Left renal cortex interstitium (tissue), 4 donors: ENCODE measurements around the gene CHCHD3. TPM values are rescaled to one million over a fixed set of nuclear protein-coding genes. Genes with fewer than 3 reads are reported as not detected.
"Not testable (repeated sequence)": the region's sequence is repeated elsewhere in the genome, so short reads cannot be mapped to it uniquely, and the experiment has no call there.

ENCODE experiments used
- DNase-seq, 4 donors: peaks; one replicate each; pipeline ENCODE4 v3.0.0-alpha.2; 2013; ENCODE audit warnings: low read depth in 4 of 4, low spot score in 2 of 4, missing footprints in 1 of 4
- polyA plus RNA-seq, 4 donors: library from polyadenylated mRNA; unstranded; fragments of 120-200 nt; gene quantifications; one replicate each; pipeline ENCODE4 v1.2.1, GENCODE V29; 2013; ENCODE audit not compliant: insufficient read length in 4 of 4

The CHCHD3 gene
- polyA plus RNA-seq, 4 donors = 70.9 to 89.7 (median 76.2) TPM

DNA sequence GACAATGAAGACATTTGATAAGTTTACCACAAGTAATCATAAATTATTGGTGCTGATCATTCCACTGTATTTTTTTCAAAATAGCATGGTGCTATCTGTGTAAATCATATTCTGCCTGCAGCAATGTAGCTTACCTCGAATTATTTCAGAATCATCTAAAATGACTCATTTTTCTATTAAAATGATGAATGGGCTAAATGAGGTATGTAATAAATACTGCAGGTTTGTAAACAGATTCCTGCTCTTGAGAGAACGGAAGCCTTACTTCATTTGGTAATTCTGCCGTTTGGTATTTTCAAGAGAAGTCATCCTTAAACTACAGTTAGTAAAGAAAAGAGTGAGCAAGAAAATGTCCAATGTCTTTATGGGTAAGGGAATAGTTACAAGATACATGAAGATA is 115.9 kb downstream of the CHCHD3 start:
- DNase-seq = no peak

DNA sequence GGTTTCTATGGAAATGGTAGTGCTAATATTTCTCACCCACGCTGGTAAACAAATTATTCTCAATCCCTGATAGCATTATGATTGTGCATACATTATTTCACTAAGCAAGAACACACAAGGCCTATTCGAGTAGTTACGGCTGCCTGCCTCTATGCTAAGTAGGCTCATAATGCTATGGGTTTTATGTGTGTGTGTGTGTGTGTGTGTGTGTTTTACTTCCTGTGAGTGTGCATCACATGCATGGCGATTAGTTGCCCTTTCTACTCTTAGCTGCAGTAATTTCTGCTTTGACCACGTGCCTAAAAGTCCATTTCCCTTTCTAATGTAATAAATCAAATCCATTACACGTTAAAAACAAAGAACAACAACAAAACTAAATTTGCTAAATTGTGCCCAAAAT is 117.0 kb downstream of the CHCHD3 start:
- DNase-seq = peak in 1 of 4 donors; percentile 15

DNA sequence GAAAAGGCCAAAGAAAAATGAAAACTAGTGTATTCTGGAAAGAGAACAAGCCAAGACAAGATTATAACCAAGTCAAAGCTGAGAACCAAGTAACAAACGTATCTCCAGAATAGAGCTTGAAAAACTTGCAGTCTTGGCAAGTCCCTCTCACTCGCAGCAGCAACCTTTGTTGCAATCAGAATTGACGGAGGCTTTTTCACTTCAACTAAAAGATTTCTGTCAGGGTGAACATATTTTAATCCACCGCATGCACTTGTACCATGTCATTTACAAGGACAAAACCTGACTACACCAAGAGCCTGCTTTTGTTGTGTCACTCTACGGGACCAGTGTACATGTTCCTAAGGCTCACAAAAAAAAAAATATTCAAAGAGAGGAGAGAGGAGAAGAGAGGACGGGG is 122.0 kb downstream of the CHCHD3 start:
- DNase-seq = no peak

DNA sequence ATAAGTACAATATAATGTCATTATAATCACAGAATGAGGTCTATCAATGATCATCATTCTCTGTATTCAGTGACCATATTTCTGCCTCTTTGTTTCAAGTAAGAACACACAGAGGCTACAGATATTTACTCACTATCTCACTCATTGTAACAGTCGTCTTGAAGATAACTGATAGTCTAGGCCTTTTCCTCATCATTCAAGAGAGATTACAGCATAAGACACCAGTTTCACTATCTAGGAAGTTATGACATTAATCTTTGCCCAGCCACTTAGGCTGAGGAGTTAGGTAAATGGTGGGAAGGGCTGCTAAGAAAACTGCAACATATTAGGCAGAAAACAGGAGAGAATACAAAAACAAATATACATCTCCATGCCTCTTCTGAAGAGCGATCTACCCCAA is 125.3 kb downstream of the CHCHD3 start:
- DNase-seq = no peak

DNA sequence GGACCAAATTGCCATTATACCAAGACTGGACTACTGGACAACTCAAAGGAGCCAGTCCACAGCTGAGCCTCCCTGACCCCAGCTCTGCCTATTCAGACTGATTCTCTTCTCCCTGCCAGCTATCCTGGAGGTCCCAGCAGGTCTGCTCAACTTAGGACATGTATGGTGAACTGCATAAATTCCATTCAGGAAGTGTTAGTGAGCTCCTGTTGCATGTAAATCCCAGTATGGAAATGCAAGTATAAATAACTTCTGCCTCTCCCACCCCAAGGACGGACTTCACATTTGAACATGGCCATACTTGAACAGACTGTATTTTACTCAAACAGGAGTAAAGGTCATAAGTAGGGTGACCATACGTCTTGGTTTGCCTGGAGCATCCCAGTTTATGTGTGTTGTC is 128.4 kb downstream of the CHCHD3 start:
- DNase-seq = no peak

DNA sequence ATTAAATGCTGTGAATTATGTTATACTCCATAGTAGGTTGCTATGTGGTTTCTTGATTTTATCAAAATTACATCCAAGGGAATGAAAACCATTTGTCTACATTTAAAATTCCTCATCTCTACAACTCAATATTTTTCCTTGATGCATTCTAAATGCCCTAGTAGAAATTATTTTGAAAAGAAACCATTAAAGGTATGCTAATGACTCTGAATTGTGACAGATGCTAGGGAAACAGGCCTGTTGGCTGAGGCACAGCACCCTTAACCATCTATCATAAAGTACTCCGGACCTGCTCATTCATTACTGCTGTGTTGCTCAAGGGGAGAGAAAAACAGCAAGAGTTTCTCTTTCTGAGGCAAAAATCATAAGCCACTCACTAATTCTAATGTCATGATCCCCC is 131.2 kb downstream of the CHCHD3 start:
- DNase-seq = no peak

DNA sequence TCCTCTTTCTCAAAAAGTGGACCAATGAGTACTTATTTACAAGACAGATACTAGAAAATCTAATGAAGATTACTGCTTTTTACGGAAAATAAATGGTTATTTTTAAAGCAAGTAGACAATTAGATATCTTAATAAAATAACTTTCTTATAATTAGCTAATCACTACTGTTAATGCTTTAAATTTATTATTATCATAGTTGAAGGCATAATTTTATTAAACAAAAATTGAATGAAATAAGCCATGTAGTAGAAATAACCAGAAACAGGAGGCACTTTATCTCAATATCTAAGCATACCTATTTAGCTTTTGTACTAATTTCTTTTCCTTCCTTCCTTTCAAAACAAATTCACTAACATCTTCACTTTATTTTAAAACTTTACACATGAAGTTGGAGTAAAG is 134.9 kb downstream of the CHCHD3 start:
- no peak for DNase-seq

DNA sequence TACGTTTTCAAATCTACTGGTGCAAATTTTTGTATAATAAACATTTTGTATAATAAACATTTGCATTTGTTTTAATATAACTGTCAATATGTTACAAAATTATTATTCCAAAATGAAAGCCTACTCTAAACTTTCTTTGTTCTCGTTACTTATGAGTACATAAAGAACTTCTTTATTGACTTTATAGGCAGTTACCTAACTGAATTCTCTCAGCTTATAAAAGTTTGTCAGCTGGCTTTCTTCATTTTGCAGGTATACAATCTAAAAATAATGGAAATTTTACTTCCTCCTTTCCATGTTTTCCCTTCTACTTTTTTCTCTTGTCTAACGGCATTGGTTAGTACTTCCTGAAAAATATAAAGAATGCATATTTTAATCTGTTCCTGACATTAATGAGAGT is 137.1 kb downstream of the CHCHD3 start:
- DNase-seq = no peak

DNA sequence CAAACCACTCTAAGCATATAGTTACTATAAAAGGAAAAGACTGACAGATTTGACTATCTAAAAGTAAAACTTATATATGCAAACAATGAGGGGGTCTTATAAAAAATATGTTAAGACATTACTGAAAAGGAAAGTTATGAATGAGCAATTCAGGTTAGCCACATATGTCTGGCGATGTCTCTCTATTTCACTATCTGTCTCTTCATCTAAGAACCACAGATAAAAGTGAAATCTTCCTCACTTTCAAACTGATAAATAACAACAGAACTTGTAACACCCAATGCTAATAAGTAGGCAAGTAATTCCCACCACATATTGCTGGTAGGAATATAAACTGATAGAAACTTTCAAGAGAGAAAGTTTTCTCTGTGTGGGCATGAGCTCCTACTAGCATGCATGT is 138.2 kb downstream of the CHCHD3 start:
- no peak for DNase-seq

DNA sequence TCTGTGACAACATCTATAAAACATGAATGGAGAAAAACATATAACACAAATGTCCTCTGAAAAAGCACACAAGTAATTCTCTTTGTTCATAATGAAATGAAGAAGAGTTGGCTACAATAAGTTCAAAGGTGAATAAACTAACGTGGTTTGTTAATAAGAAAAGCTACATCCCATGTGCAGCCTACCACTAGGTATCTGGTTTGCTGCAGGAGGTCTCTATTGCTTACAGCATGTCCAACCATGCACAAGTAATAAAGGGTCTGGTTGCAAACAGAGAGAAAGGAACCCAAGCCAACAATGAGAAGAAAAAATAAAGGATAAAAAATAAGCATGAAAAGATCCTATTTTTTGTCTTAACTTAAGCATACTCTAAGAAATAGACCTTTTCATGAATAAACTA is 139.2 kb downstream of the CHCHD3 start:
- DNase-seq = no peak

DNA sequence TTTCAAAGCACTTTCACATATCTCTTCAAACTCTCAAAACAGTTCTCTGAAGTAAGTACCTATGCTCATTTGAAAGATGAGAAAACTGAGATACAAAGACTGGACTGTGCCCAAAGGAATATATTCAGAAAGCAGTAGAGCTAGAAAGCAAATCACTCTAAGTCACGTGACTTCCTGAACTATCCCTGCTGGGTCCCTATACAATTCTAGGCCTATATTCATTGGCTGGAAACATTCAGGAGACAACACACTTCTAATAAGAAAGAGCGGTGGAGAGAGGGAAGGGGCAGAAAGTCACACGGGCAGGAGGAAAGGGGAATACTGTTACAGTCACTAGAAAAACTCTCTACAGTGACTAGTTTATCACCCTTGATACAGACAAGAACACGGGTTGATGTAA is 140.0 kb downstream of the CHCHD3 start:
- no peak for DNase-seq

DNA sequence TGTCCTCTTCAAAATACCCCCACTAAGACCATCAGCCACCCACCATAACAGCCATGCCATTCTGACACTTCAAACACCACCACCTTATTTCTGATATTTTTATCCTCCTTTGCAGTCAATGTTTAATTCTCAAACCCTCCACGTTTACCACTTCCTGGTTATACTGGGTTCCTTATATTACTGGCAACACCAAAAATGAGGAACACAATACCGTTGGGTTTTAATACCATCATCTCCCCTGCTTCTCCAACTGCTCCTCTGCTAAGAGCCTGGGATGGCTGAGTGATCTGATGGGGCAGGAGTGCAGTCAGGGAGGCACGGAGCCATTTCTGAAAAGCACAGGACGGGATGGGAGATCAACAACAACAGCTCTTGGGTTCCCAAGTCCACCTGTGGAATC is 140.5 kb downstream of the CHCHD3 start:
- no peak for DNase-seq

DNA sequence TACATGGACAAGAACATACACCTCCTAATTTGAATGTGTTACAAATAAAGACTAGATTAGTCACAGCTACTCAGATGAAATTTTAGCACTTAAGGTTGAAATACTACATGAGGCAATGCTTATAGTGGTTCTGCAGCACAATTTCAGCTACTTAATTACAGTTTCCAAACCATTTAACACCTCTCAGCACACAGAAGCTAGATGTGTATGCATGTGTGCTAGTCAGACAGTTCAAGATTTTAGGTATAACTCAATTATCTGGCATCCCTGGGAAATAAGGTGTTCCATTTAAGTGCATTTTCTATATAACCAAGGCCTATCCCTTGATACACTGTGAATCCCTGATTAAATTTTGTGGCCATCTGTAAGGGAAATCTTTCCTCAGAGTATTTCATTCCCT is 141.8 kb downstream of the CHCHD3 start:
- no peak for DNase-seq

DNA sequence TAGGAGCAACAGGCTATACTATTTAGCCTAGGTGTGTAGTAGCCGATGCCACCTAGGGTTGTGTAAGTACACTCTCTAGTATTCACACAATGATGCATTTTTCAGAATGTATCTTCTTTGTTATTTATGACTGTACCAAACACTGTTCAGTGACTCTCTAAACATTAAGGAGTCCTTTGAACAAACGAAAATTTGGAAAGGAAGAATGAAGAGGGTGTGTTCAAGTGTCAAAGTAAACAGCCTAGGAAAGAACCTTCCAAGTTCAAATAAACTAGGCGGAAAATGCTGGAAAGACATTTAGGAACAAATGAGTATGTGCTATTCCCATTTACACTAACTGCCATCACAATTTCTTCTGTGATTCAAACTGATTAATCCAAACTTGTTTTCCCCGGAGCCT is 142.4 kb downstream of the CHCHD3 start:
- DNase-seq = no peak

DNA sequence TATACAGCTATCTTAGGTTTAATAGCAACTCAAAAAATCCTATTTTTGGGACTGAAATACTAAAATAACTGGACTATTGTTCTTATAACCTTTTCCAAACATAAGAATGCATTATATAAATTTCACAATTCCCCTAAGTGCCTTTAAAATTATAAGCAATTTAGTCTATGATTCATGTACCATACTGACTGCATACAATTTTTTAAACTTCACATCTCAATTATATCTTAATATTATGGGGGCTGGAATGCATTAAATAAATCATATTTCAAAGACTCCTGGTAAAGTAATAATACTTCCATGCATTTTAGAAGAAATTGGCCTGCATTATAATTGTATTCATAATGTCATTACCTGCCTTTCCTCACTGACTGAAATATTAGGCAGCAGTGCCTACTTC is 144.6 kb downstream of the CHCHD3 start:
- no peak for DNase-seq

DNA sequence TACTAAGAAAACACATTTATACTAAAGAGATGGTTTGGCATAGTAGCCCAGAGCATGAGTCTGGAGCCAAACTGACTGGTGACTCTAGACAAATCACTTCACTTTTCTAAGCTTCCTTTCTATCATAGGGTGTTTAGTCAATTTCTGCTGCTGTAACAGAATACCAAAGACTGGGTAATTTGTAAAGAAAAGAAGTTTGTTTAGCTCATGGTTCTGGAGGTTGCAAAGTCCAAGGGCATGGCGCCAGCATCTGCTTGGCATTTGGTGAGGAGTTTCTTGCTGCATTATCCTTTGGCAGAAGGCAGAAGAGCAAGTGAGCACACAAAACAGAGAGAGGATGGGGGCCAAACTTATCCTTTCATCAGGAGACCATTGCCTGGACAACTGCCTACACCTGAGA is 146.3 kb downstream of the CHCHD3 start:
- no peak for DNase-seq

DNA sequence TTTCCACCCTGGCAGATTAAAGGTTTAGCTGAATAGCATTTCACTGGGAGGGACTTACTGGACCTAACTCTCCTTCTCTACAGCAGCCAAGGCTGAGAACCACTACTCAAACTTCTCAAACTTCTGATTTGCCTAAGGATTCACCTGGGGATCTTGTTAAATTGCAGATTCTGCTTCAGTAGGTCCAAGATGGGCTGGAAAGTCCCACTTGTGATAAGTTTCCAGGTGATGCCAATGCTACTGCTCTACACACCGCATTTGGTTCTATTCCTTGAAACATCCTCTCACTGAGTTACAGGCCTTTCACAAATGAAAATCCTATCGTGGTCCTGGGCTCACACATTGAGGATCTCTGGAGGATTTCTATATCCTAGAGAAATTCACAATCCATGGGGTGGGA is 147.9 kb downstream of the CHCHD3 start:
- DNase-seq = no peak

DNA sequence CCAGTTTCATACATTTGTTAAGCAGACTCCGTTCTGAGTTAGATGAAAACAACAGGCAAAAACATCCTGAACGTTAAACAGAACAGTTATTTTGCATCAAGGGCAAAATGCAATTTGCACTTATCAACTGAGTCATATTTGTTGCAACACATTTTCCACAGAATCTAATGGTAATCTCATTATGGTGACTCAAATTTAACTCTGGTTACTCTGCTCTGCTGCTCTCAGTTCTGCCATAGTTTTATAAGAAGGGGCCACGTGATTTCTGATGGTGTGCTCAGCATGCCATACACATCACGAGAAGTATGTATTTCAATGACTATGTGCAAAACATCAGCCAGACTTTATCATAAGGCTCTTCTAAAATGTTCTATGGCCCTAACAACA is 148.8 kb downstream of the CHCHD3 start:
- DNase-seq = no peak

DNA sequence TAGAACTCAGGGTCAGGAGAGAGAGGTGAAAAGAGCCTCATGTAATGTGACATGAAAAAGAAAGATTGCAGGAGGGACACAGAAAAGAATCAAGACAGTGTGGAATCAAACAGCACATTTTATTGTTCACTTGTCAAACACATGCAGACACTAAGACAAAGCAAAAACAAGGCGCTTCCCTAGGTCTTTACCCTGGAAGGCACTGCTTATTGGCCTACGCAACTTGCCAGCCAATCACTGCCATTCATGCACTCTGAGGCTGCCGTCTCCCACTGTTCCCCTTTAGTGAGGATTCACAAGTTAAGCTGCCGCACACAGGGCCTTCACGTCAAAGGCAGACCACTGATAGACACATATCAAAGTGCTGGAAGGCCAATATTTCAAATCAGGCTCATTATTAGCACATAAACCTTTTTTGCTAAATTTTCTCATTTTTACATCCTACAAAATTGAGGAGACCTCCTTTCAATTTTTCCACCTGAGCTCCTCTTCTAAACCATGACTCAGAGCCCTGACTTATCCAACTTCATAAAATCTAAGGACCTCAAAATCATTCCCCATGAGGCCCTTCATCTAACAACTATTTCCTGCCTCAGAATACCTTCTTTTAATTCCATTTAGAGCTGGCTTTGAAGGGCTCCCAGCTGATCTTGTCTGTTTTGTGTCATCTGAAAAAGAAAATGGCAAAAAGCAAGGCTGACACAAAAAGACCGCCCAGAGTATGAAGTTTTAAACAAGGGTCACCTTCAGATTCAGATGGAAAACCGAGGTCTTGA is 149.4 kb downstream of the CHCHD3 start:
- DNase-seq = no peak

DNA sequence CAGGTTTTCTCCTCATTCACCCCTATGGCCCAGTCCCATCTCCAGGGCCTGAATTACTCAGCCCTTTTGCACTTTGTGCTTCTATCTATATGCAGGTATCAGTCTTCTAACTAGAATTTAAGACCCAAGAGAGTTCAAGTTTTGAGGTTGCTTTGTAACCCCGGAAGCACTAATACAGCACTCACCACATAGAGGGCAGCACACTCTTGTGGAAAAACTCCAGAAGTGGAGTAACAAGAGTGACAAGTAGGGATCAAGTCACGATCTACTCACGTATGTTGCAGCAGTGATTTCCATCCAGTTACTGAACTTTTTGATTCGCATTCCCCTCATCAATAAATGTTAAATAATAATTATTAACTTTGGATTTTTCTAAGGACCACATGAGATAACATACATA is 151.0 kb downstream of the CHCHD3 start:
- no peak for DNase-seq

DNA sequence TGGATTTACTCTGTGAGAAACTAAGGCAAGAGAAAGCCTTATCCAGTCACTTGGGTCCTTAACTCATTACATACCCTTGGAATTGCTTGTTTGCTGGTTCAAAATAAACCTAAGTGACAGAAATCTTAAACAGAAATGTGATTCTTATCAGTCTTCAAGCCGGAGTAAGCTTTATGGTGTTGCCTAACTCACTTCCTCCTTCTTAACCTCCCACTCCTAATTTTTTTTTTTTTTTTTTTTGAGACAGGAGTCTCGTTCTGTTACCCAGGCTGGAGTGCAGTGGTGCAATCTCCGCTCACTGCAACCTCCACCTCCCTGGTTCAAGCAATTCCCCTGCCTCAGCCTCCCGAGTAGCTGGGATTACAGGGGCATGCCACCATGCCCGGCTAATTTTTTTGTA is 151.9 kb downstream of the CHCHD3 start:
- DNase-seq = not testable (repeated sequence)

DNA sequence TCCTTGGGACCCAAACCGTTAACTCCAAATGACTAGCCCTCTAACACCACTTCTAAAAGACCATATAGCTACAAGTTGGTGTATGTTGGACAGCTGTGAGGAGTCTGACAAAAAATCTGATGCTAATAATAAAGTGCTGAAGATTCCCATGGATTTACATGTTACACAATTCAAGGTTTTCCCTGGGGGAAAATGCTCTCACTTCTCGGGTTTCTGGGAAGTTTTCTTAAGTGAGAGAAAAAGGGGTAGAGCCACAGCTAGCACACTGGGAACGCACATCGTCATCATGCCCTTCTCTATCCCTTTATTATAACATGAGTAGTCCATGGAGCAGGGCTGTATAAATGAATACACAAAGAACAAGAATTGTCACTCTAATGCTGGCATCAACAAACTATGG is 162.1 kb downstream of the CHCHD3 start:
- no peak for DNase-seq

DNA sequence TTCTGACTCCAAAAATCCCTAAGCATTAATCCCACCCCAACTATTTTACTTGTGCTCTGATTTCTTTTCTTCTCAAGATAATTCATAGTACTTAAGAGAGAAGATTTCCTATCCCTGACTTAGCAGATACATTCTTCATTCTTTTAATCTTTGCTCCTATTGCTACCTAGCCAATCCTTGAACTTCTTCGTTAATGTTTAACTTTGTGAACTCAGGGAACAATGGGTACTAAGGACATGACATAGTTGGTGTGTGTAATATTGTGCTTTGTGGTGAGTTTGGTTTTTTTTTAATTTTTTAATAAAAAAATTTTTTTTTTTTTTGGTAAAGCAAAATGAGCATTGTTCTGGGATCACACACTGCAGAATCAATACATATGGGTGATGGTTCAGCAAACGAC is 166.2 kb downstream of the CHCHD3 start:
- DNase-seq = no peak
